ENCODE measurements around the gene ADCY6.

DNA sequence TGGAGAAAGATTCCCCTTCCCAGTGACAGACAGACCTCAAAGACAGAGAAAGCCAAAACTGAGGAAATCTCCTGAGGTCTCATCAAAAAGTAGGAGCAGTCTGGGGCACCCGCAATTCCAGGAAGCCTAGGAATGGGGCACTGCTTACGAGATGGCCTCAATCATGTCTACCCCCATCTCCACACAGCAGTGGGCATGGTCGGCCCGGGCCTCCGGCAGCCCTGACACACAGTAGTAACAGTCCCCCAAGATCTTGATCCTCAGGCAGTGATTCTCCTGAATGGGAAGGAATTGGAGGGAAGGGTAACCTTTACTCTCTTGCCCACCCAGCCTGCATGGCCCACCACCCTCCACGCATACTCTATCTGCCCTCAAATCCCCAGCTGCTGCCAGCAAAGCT is 11.9 kb downstream of the ADCY6 start:
- TF ChIP-seq EZH2 (IDR thresholded peaks at IDR 0.05) (no peak), POLR2AphosphoS5 (IDR thresholded peaks at IDR 0.05; ENCODE audit: borderline replicate concordance, low read depth, low read length) (no peak)
